HG03135 (cell line): ENCODE results near the gene GPRIN3.
"Not testable (repeated sequence)": the region's sequence is repeated elsewhere in the genome, so short reads cannot be mapped to it uniquely, and the experiment has no call there.

Experiments
- ATAC-seq: cut with Tn5 transposase; IDR thresholded peaks from one replicate; pipeline ENCODE4 v1.9.1; 2021; ENCODE audit warnings: mild to moderate bottlenecking, moderate library complexity; ENCODE audit not compliant: unreplicated experiment

The GPRIN3 gene

GRCh38 chr4:89314291-89314690 is 6.7 kb upstream of the GPRIN3 start:
- ATAC-seq, result no peak

DNA sequence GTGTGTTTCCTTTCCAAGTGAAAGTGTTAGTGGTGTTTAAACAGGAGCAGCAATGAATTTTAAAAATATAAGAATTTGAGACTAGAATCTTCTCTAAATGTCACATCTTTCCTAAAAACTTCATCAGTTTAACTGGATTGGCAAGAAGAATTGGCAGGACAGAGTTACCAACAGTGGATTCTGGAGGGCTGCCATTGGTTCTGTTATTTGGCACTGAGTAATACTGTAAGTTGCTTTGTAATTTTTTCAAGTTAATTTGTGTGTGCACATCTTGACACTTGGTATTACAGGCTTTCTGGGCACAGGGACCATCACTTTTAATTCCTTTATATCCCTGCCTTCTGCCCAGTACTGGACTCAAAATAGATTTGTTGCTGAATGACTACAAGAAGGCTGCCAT is 4.5 kb upstream of the GPRIN3 start:
- ATAC-seq, result no peak

- ATAC-seq, result no peak
Observed at GRCh38 chr4:89311433-89311832, 3.8 kb upstream of the GPRIN3 start.

DNA sequence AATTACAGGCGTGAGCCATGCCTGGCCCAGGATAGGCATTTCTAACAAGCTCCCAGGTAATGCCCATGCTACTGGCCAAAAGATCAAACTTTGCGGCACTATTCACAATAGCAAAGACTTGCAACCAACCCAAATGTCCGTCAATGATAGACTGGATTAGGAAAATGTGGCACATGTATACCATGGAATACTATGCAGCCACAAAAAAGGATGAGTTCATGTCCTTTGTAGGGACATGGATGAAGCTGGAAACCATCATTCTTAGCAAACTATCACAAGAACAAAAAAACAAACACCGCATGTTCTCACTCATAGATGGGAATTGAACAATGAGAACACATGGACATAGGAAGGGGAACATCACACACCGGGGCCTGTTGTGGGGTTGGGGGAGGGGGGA is 1.6 kb upstream of the GPRIN3 start:
- not testable (repeated sequence) for ATAC-seq

GRCh38 chr4:89308161-89308500 is 531 bp upstream of the GPRIN3 start:
- ATAC-seq, result no peak

DNA sequence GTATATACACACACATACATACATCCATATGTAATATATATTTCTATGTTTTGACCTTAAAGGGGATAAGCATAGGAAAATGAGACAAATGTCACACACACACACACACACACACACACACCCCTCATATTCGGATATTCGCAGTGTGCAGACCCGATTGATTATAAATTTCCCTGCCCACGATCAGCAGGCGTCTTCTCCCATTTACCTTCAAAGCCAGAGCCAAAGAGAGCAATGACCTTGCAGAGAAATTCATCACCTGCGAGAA is 488 bp downstream of the GPRIN3 start:
- no peak for ATAC-seq

DNA sequence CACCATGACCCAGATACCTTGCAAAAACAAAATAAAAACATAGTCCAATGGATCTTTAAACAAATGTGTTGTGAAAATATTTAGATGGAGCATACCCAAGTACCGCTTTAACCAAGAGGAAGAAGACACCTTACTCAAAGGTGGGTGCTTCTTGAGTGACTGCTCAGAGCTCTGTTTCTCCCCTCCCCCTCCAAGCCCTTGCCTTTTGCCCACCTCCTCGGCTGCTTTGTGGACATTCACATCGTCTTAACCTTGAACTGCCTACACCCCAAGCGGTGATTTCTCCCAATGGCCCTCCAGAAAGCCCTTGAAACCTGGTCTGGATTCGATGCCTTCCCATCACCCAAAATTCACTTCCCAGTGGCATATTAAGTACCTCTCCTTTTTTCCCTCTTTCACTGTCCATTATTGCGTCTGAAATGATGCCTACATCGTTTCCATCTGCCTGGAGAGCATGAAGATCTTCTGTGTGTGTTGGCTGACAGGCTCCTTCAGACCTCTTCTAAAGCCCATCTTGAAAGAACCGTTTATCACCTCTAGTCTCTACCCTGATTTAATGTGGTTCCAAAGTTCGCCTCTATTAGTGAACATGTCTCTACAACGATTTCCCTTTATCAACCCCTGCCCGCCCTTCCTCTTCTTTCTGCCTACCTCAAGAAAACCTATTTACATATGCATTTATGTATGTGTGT is 968 bp downstream of the GPRIN3 start:
- no peak for ATAC-seq

DNA sequence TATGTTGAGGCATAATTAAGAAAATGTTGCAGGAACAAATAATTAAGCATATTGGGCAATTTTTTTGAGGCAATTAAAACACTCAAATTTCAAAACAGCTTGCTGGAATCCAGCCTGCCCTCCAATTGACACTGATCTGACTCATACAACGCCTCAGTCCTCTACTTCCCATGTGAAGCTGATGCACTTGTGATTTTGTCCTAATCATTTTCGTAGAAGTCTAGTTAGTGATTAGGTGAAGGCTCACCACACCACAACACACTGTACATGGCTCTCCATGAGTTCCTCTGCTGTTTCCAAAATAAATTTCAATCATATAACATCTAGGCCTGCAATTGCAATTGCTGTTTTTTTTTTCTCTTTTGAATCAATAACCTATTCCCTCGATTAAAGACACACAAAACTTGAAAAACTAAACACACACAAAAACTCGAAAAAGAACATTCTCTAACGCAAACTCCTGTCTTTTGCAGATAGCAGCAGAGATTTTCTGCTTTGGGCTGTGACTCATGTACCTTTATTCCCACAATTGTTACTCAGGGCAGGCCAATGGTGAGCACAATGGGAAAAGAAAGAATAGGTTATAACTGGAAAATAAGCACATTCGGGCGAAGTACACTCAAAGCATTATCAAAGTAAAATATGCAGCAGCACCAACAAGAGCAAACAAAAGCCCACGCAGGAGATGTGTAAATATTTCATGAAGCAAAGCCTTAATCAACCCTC is 1.7 kb downstream of the GPRIN3 start:
- ATAC-seq, result no peak

GRCh38 chr4:89305028-89305427 is 2.6 kb downstream of the GPRIN3 start:
- no peak for ATAC-seq

GRCh38 chr4:89303814-89304388 is 3.7 kb downstream of the GPRIN3 start:
- ATAC-seq, result no peak

- no peak for ATAC-seq
Observed at GRCh38 chr4:89303177-89303576, 4.4 kb downstream of the GPRIN3 start.

DNA sequence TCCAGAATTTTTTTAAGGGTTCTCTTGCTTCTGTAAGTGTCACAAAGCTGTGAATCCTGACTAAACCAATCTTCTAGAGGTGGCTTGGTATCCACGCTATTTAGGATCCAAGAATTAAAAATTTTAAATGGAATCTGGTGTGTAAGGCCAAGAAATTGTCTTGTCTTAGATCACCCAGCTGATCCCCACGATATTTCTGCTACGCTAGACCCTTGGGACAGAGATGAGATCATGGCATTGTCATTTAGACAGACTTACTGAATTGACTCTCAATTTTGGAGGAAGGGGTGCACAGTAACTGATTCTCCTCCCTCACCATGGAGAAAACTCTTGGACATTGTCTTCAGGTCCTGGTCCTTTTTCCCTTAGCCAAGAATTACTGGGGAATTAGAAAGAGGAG is 5.7 kb downstream of the GPRIN3 start:
- no peak for ATAC-seq

- ATAC-seq, result no peak
Observed at GRCh38 chr4:89301003-89301402, 6.6 kb downstream of the GPRIN3 start.

DNA sequence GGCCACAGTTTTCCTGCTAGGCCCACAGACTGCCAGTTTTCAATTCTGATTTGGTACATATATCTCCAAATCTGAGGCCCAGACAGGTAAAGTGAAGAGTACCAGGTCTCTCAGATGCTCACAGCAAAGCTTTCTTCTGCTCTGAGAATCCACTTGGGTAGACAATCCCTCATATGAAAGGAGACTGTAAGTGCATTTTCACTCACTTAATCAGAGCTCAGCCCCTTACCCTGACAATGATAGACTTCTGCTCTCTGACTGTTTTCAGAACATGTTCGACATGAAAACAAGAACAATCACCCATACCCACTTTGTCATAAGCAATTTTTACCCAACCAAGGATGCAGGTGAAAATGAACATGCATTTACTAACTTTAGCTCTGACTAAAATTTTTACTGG is 7.1 kb downstream of the GPRIN3 start:
- no peak for ATAC-seq

DNA sequence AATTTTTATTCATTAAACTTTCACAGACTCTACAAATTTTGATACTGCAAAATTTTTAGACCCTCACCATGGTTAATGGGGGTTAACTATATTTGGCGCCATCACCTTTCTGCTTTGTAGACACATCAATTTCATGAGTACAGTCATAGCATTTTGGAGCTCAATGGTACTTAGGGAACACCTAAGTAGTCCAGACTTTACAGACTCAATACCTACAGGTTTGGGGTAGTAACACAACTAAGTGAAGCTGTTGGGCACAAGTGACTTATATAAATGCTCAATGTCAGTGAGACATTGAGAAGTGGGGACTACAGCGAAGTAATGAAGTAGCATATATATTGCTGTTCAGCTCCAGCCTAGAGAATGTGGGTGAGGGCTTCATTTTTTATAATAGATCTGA is 7.5 kb downstream of the GPRIN3 start:
- no peak for ATAC-seq

DNA sequence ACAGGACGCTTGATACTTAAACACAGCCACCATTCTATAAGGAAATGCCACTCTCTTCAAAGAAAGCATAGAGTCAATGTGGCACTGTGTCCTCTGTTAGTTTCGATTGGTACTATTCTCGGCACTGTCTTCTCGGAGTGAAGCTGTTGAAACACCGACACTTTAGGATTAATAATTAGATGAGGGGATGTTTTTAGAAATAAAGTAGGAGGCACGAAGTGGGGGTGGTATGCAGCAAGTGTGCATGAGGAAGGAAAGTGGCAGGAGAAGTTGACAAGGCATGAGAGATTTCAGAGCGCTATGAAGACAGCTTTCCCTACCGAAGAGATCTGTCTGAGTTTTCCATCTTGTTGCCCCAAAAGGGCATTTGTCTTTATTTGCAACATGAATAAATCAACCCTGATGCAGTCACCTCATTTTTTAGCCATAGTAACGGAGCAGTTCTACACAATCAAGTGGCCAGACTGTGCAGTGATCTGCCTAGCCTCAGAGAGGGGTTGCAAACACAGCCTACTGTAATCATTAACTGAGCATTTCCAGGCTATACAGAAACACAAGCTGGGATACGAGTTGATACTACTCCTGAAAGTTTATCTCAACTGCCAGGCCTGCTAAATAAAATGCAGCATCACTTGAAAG is 8.3 kb downstream of the GPRIN3 start:
- ATAC-seq, result peak; percentile 35

GRCh38 chr4:89298788-89299152 is 8.8 kb downstream of the GPRIN3 start:
- no peak for ATAC-seq

DNA sequence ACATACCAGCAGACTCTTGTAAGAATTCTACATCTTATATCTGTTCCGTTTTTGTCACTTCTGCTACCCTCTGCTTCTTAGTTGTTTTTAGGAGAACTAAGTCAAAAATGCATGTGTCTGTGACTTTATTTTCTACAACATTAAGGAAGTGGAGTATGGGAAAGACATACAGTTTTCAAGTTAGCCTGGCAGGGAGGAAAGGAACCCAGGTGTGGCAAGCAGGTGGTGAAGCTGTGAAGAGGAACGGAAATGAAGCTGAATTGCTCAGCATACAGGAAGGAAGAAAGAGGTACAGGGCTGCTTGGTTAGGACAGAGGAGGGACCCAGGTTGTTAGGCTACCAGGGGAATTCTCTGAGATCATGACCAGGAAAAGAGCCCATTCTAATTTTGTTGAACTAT is 9.4 kb downstream of the GPRIN3 start:
- ATAC-seq, result no peak

DNA sequence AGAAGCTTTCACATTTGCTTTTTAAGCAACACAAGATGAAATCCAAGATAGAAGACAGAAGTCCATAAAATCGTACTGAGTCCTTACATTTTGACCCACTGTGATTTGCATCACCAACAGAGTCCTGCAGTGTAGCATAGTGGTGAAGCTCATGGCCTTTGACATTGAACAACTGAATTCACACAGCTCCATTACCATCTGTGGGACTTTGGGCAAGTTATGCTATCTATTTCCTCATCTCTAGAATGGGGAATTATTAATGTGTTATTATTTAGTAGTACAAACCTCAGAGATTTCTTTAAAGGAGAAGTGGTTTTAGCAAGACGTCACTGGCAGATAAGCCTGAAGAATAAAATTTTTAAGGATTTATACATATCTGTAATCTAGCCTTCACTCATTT is 10.7 kb downstream of the GPRIN3 start:
- ATAC-seq, result no peak

DNA sequence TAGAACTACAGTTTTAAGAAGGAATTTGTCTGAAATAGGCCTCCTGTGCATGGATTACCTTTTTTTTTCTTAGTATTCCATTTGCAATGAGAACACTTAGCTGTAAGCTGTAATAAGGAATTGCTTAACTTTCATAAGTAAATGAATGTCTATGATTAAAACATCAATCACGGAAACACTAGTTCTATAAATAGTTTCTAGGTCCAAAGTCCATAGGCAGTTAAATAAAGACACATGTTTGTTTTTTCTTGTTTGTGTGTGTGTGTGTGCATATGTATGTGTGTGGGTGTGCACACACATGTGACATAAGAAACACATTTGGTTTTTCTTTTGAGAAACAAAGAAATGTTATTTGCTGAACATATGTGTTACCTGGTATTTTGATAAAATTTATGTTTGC is 11.2 kb downstream of the GPRIN3 start:
- no peak for ATAC-seq

GRCh38 chr4:89295415-89295927 is 12.1 kb downstream of the GPRIN3 start:
- no peak for ATAC-seq
